H4 (cell line): ENCODE measurements around the gene TTC38. TPM values are rescaled to one million over a fixed set of nuclear protein-coding genes. Genes with fewer than 3 reads are reported as not detected.

Source experiments
- DNase-seq: peaks from one replicate; pipeline ENCODE4 v3.0.0-alpha.2; 2015; ENCODE audit warnings: low spot score
- total RNA-seq: library from RNA; depleted of rRNA; stranded (reverse); fragments of >200 nt; shearing (Covaris generic); gene quantifications from 2 replicates; pipeline ENCODE4 v1.2.3, GENCODE V29; 2014; rRNA removed

The TTC38 gene
- total RNA-seq, 1 experiment from 2014 or later, result 21.5 TPM

DNA sequence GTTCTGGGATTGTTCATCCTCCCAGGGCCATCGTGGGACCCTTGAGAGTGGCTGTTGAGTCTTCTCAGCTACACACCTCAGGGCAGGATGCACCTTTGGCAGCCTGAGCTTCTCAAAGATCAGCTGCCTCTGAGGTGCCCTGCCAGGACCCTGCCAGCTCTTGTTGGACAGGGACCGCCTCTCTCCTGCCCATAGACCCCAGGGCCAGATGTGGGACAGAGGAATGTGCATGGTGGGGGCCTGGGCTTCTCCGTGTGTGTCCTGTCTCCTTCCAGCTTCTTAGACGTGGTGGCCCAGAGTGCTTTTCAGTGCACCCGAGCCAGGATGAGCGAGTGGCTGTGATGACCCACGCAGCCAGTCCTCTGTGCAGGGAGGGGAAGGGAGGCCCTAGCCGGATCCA is 61.8 kb downstream of the TTC38 start:
- DNase-seq, result no peak

GRCh38 chr22:46330426-46330825 is 62.6 kb downstream of the TTC38 start:
- DNase-seq, result no peak

DNA sequence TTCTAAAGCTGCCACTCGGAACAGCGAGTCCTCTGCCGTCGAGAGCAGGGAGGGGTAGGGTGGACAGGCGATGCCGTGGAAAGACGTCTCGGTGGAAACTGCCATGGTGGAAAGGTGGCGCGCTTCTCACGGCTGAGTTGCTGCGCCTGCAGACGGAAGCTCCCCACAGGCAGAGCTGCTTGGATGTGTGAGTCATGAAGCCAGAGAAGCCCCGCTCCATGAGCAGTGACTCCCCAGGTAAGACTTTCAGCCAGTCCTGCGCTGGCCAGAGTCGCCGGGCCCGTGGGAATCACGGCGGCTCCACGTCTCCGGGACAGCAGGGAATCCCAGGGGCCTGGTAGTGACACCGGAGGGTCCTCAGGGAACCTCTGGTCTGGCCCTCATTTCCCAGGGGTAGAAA is 63.7 kb downstream of the TTC38 start:
- DNase-seq, result no peak

GRCh38 chr22:46335201-46336118 is 67.7 kb downstream of the TTC38 start, which contains the start of gene TRMU:
TRMU (plus strand) TSS chr22:46335714; CDS start chr22:46335765, 51 bp downstream.
- DNase-seq, result peak; percentile 68

DNA sequence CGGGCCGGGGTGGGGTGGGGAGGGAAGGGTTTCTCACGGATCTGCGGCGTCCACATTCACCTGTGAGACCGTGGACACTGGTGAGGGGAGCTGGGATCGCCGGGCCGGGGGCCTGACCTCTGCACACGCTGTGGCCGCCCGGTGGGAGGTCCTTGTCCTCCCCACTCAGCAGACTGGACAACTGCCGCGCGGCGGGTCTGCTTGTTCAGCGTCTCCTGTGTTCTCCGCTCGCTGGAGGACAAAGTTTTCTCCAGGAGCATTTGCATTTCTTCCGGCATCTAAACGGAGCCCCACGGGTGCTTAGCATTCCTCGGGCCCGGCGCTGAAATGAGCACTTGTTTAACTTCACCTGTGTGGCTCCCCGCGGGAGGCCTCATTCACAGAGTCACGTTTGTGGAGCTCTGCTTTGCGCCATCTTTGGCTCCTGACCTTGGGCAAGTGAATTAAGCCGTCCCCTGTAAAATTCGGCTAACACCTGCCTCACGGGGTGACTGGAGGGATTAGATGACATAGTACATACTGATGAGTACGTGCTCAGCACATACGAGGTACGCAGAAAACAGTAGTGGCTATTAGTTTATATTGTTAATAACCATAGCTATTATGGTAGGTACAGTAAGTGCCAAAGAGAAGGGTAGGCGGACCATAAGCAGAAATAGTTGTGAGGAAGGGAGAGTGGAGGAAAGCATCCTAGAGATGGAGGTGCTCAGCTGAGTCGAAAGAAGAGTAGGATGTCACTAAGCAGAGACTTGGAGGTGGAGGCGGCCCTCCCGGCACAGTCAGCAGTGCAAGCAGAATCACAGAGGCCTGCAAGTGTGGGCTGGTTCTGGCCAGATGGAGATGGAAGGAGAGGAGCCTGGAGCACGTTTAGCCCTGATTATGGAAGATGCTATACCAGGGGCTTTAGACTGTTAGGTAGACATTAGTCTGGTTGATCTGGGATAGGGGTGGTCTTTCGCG is 68.6 kb downstream of the TTC38 start:
- DNase-seq, result no peak

DNA sequence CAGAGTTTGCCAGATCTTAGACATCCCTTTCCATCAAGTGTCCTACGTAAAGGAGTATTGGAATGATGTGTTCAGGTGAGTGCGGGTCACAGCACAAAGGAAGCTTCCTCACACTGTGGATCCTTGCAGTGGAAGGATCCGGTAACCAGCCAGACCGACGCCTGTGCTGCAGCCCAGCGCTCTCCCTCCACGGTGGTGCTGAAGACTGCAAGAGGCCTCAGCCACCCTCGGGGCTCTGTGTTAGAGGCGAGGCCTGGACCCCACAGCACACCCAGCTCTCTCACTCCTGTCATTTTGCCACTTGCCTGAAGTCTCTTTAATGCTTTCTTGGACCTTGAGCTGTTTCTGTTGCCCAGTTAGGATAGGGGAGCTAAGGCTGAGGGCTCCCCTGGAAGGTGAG is 70.1 kb downstream of the TTC38 start:
- no peak for DNase-seq

- DNase-seq, result no peak
Measured at GRCh38 chr22:46338636-46339035, 70.8 kb downstream of the TTC38 start.

DNA sequence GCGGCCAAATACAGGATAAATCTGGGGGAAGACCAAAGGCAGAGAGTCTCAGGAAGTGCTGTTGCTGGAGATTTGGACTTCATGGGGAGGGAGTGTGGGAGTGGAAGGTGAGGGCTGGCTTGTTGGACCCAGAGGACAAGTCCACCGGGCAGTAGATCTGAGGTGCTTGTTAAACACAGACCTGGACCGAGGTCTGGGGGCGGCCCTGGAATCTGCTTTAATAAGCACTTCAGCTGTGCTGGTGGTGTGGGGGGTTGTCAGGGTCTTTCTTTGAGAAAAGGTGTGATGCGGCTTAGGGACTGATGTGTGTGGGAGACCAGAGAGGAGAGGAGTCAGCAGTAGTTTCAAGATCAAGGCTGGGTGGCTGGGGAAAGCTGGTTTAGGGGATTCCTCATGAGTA is 72.1 kb downstream of the TTC38 start:
- DNase-seq, result no peak

DNA sequence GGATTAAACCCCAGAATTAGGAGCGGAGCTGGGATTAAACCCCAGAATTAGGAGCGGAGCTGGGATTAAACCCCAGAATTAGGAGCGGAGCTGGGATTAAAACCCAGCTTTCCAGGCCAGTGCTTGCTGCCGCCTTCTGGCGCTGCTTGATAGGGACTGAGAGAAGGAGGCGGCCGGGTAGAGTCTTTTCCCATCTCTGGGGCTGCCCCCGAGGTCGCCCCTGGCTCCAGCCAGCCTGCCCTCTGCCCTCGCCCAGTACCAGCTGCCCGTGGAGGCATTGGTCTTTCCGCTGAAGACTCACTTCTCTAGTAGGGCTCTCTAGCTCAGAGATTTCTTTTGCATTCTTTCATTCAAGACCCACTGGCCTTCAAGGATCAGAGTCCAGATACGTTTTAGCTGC is 72.9 kb downstream of the TTC38 start:
- no peak for DNase-seq

Other genes starting within 250 kb of the TTC38 start
- gene PPARA, start 117.5 kb upstream of the TTC38 start, total RNA-seq, result 4.2 and 4.6 TPM in 2 replicates
- 3.2 and 8.2 TPM in 2 replicates for gene CDPF1, start 17.7 kb upstream of the TTC38 start, total RNA-seq
- gene PKDREJ, start 4.7 kb upstream of the TTC38 start, total RNA-seq, result not detected in 2 replicates
- 13.5 and 13.9 TPM in 2 replicates for gene GTSE1, start 28.9 kb downstream of the TTC38 start, total RNA-seq
- 37.0 and 39.5 TPM in 2 replicates for gene TRMU, start 67.7 kb downstream of the TTC38 start, total RNA-seq